RWPE1 (cell line): ENCODE measurements around the gene CNN2.

Experiments
- CTCF ChIA-PET: fragments of 350-600 bp; sonication (Branson Sonifier 250); formaldehyde crosslinking; extraction: SDS; loops from one replicate; lab custom pipeline; 2021; lab: Yijun Ruan, JAX
- POLR2A ChIA-PET: fragments of 400-600 bp; formaldehyde crosslinking; extraction: SDS; loops from one replicate; lab custom pipeline; 2020; ENCODE audit warnings: antibody characterized with exemption; ENCODE audit not compliant: low non-redundant PET; lab: Yijun Ruan, JAX
- DNase-seq: peaks from one replicate; pipeline ENCODE4 v3.0.0; 2012; ENCODE audit warnings: low spot score
- H3K27ac ChIP-seq: fragments of 450-650 bp; 2 replicates; pipeline ENCODE4 v1.5.1; 2017
- TF ChIP-seq, protein P1 (sequence below): fragments of 450-650 bp; conservative IDR thresholded peaks from 2 replicates; pipeline ENCODE4 v1.5.1; 2017; ENCODE audit warnings: low read depth, mild to moderate bottlenecking

Gene CNN2

DNA sequence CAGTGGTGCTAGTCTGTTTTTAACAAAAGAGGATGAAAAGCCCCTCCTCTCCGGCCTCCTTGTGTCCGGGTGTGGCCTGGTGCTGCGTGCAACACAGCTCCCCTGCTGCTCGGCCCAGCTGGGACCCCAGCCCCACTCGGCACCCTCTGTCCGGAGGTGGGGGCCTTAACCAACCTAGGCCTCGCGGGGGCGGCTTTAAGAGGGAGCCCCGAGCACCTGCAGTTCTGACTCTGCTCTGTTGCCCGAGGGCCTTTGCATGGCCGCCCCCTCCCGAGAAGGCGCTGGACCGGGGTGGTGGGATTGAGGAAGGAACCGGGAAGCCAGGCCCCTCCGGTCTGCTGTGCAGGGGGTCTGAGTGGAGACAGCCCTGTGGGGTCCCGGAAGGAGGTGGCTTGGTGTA is 31.9 kb upstream of the CNN2 start:
- peak overlapping the region; percentile 51; the same call in 1 of the 2 replicates for H3K27ac ChIP-seq
- no peak for DNase-seq
- CTCF ChIA-PET, result interaction anchor here (1.1 kb wide), 1 partner anchor 72 kb away, joined by 3 read pairs; no protein-coding TSS in a partner anchor
- TF ChIP-seq, protein P1, sequence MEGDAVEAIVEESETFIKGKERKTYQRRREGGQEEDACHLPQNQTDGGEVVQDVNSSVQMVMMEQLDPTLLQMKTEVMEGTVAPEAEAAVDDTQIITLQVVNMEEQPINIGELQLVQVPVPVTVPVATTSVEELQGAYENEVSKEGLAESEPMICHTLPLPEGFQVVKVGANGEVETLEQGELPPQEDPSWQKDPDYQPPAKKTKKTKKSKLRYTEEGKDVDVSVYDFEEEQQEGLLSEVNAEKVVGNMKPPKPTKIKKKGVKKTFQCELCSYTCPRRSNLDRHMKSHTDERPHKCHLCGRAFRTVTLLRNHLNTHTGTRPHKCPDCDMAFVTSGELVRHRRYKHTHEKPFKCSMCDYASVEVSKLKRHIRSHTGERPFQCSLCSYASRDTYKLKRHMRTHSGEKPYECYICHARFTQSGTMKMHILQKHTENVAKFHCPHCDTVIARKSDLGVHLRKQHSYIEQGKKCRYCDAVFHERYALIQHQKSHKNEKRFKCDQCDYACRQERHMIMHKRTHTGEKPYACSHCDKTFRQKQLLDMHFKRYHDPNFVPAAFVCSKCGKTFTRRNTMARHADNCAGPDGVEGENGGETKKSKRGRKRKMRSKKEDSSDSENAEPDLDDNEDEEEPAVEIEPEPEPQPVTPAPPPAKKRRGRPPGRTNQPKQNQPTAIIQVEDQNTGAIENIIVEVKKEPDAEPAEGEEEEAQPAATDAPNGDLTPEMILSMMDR, result no peak
- POLR2A ChIA-PET, result no interaction called here

DNA sequence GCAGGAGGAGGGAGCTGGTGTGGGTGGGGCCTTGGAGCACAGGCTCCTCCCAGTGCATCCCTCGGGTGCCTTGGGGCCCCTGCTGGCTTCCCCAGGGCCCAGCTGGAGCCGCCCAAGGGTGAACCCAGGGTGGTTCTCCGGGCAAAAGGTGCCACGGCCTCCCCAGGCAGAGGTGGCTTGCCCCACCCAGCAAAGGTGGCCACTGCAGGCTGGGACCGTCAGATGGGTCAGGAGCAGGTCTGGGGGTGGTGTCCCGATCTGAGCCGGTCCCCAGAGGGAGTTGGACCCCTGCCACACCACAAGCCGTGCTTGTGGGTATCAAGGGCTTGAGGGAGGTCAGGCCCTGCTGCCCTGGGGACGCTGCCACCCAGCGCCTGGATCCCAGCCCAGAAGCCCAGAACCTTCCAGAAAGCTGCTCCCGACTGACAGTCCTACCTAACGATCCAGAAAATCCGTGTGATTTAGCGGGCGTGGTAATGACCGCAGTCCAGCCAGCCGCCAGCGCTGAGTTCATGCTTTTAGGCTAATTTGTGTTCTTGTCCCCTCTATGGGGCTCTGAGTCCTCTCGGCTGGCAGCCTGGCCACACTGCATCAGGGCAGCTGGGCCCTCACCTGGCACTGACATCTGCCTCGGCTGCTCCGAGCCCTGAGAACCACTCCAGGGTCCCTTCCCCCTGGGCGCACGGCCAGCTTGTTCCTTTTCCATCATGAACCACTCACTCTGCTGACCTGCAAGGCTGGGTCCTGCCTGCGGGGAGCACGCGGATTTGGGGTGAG is 31.2 kb upstream of the CNN2 start:
- H3K27ac ChIP-seq, result peak overlapping the region; percentile 51
- TF ChIP-seq, protein P1, result no peak
- no peak for DNase-seq
- POLR2A ChIA-PET, result no interaction called here
- CTCF ChIA-PET, result interaction anchor here (0.6 to 1.6 kb wide), 4 partner anchors 25 to 198 kb away, joined by 3 to 4 read pairs (median 4); no protein-coding TSS in a partner anchor

DNA sequence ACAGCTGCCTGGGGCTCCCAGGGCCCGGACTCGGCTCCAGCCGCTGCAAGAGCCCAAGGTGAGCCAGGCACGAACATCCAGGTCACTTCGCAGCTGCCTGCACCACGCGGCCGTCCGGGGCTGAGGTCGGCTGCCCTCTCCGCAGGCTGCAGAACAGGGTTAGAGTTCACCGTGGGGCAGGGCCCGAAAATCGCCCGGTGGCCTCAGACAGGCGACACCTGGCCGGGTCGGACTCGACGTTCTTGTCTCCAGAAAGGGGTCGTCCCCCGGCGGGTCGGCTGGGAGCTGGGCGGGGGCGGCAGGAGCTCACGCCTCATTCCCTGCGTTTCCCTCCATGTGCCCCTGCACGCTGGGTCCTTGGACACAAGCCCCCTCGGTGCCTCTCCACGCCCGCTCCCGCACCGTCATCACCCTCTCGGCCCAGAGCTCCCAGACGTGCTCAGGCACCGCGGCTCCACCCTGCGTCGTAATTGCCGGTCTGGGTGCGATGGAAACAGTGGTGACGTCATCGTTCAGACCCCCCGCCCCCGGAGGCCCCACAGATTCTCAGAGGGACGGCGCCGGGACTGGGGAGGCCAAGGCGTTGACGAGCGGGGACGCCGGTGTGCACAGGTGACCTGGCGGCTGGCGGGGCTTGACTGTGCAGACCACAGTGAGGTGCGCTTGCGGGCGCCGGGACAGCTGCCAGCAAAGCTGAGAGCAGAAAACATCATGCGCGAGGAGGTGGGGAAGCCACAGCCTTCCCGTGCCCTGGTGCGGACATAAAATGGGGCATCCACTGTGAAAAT is 30.2 kb upstream of the CNN2 start:
- POLR2A ChIA-PET, result no interaction called here
- peak; percentile 75 for DNase-seq
- CTCF ChIA-PET, result interaction anchor here (0.5 to 1.6 kb wide), 5 partner anchors 9 to 320 kb away, joined by 3 to 4 read pairs (median 3); no protein-coding TSS in a partner anchor

DNA sequence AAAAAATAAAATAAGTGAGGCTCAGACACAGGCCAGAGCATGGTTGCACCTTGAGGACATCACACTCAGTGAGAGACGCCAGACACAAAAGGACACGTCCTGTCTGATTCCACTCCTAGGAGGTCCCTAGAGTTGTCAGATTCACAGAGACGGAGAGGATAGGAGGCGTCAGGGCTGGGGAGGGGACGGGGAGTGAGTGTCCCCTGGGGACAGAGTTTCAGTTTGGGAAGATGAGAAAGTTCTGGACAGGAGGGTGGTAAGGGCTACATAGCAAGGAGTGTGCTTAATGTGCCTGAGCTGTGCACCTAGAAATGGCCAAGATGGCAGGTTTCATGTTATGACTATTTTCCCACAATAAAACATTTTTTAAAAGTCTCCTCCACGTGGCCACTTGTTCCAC is 28.3 kb upstream of the CNN2 start:
- no peak overlapping the region for H3K27ac ChIP-seq
- CTCF ChIA-PET, result no interaction called here
- no peak for DNase-seq
- TF ChIP-seq, protein P1, result no peak
- POLR2A ChIA-PET, result interaction anchor here (0.5 to 0.6 kb wide), 2 partner anchors 79 to 495 kb away, joined by 3 to 5 read pairs; no protein-coding TSS in a partner anchor

More for the DNA sequence above, 30.2 kb upstream of the CNN2 start:
- TF ChIP-seq, protein P1, result no peak
- H3K27ac ChIP-seq, result peak overlapping the region; percentile 35

DNA sequence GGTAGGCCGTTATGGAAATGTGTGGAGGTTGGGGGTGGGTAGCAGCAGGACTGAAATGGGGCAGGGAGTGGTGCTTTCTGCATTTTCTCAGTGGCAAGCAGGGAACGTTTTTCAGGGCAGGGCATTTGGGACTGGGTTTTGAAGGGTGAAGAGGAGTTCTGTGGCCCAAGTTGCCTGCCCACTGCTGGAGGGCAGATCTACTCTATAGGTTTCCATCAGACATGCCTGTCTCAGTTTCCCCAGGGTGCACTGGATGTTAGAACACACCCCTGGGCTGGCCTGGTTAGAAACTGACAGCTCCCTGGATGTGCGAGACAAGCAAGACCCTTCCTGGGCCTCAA is 27.1 kb upstream of the CNN2 start:
- DNase-seq, result no peak
- CTCF ChIA-PET, result no interaction called here
- H3K27ac ChIP-seq, result no peak overlapping the region
- TF ChIP-seq, protein P1, result no peak
- POLR2A ChIA-PET, result no interaction called here

DNA sequence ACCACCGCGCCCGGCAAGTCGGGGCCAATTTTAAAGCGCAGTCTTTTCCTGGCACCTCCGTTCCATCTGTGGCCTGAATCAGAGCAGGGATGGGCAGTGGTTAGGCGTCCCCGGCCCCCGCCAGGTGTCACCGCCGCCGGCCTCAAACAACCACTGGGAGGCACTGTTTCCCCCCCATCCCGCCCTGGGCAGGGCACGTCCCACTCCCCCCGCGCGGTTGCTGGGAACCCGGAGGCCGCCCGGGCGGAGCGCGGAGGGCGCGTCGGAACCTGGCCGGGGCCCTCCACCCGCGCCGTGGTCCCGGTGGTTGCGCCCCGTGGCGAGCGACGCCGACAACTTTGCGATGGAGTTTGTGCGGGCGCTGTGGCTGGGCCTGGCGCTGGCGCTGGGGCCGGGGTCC is 26.3 kb upstream of the CNN2 start, which contains the start of gene GRIN3B:
Gene GRIN3B, plus strand, starts transcription at position 325 of the 400 bp plus-strand sequence. Its CDS starts 19 bp downstream, at position 344.
- DNase-seq, result peak; percentile 54
- CTCF ChIA-PET, result no interaction called here
- TF ChIP-seq, protein P1, result no peak; the same call in 1 of the 2 replicates
- H3K27ac ChIP-seq, result no peak within 1 kb of the TSS
- POLR2A ChIA-PET, result no interaction called here
